IMR-90 (cell line): Measurements from ENCODE around the gene BCAT1. TPM values are rescaled to one million over a fixed set of nuclear protein-coding genes. Genes with fewer than 3 reads are reported as not detected.

Experiments
- ATAC-seq: fragments of 200-7000 bp; cut with Tn5 transposase; 2 replicates; pipeline ENCODE4 v1.9.1; 2020; ENCODE audit warnings: low read depth, mild to moderate bottlenecking, moderate library complexity
- BruUV-seq: library from RNA; stranded (reverse); fragments of 400-500 nt; replicated peaks from 2 replicates; lab custom pipeline; 2021; lab: Mats Ljungman, UMichigan
- CTCF ChIA-PET: fragments of 300-600 bp; formaldehyde crosslinking; extraction: SDS; loops from one replicate; lab custom pipeline; 2021; ENCODE audit warnings: antibody characterized with exemption; lab: Yijun Ruan, JAX
- POLR2A ChIA-PET: fragments of 300-600 bp; sonication (Branson Sonifier 250); formaldehyde crosslinking; loops from one replicate; lab custom pipeline; 2022; ENCODE audit warnings: antibody characterized with exemption; ENCODE audit not compliant: unreplicated experiment; lab: Charles Lee
- DNase-seq: peaks from one replicate; pipeline ENCODE4 v3.0.0; 2013
- H2AFZ ChIP-seq: replicated peaks from 2 replicates; pipeline ENCODE3; 2013; ENCODE audit warnings: low read length, mild to moderate bottlenecking; ENCODE audit not compliant: poor library complexity
- H2AK5ac ChIP-seq: 2 replicates; pipeline ENCODE4 v1.6.1; 2013; ENCODE audit warnings: low read depth, low read length, inconsistent platforms
- H2AK9ac ChIP-seq: replicated peaks from 2 replicates; pipeline ENCODE3; 2013; ENCODE audit warnings: mild to moderate bottlenecking, low read depth, low read length, moderate library complexity; ENCODE audit not compliant: poor library complexity
- H2BK120ac ChIP-seq: 2 replicates; pipeline ENCODE4 v1.6.1; 2013; ENCODE audit warnings: low read depth, low read length, inconsistent platforms
- H2BK15ac ChIP-seq: 3 replicates; pipeline ENCODE4 v1.6.1; 2013; ENCODE audit warnings: low read depth, low read length, inconsistent platforms
- H2BK20ac ChIP-seq: 2 replicates; pipeline ENCODE4 v1.6.1; 2013; ENCODE audit warnings: low read depth, mild to moderate bottlenecking, inconsistent platforms, low read length, moderate library complexity
- H2BK5ac ChIP-seq: 2 replicates; pipeline ENCODE4 v1.6.1; 2013; ENCODE audit warnings: mild to moderate bottlenecking, low read depth, low read length, inconsistent platforms; ENCODE audit not compliant: poor library complexity, severe bottlenecking
- H3K14ac ChIP-seq: replicated peaks from 2 replicates; pipeline ENCODE4 v1.6.1; 2013; ENCODE audit warnings: low read depth, low read length, inconsistent platforms
- H3K18ac ChIP-seq: 2 replicates; pipeline ENCODE4 v1.6.1; 2013; ENCODE audit warnings: low read depth, low read length, control low read depth
- H3K23ac ChIP-seq: 2 replicates; pipeline ENCODE4 v1.6.1; 2013; ENCODE audit warnings: low read depth, low read length, inconsistent platforms
- H3K27ac ChIP-seq: 2 replicates; pipeline ENCODE4 v1.5.1; 2013; ENCODE audit warnings: mild to moderate bottlenecking, control low read depth, low read length; ENCODE audit not compliant: insufficient read depth
- H3K27me3 ChIP-seq: 2 replicates; pipeline ENCODE4 v1.6.1; 2013; ENCODE audit warnings: low read length; ENCODE audit not compliant: control insufficient read depth, insufficient read depth
- H3K36me3 ChIP-seq: 2 replicates; pipeline ENCODE4 v1.6.1; 2013; ENCODE audit warnings: low read length, mixed read lengths; ENCODE audit not compliant: control insufficient read depth, insufficient read depth
- H3K4ac ChIP-seq: 2 replicates; pipeline ENCODE4 v1.6.1; 2013; ENCODE audit warnings: low read depth, low read length, inconsistent platforms
- H3K4me1 ChIP-seq: 2 replicates; pipeline ENCODE4 v1.6.1; 2013; ENCODE audit warnings: low read length, mixed read lengths; ENCODE audit not compliant: control insufficient read depth, insufficient read depth
- H3K4me2 ChIP-seq: 2 replicates; pipeline ENCODE4 v1.6.1; 2013; ENCODE audit warnings: low read depth, mild to moderate bottlenecking, control low read depth, low read length, moderate library complexity
- H3K4me3 ChIP-seq: 2 replicates; pipeline ENCODE4 v1.5.1; 2013; ENCODE audit warnings: low read depth, mild to moderate bottlenecking, control low read depth, low read length, moderate library complexity; ENCODE audit not compliant: insufficient read depth
- H3K56ac ChIP-seq: 2 replicates; pipeline ENCODE4 v1.6.1; 2013; ENCODE audit warnings: low read length, inconsistent platforms; ENCODE audit not compliant: insufficient read depth; ENCODE audit errors: extremely low read depth
- H3K79me1 ChIP-seq, 2 experiments: 2 replicates each; pipeline ENCODE4 v1.6.1; 2013; ENCODE audit warnings: low read length in 2 of 2, inconsistent platforms in 1 of 2, low read depth in 1 of 2
- H3K9ac ChIP-seq: 2 replicates; pipeline ENCODE4 v1.6.1; 2013; ENCODE audit warnings: low read depth, low read length, control low read depth
- H3K9me1 ChIP-seq: 2 replicates; pipeline ENCODE4 v1.6.1; 2013; ENCODE audit warnings: low read length, inconsistent platforms; ENCODE audit not compliant: insufficient read depth
- H3K9me3 ChIP-seq: 2 replicates; pipeline ENCODE4 v1.6.1; 2013; ENCODE audit warnings: low read length; ENCODE audit not compliant: control insufficient read depth, insufficient read depth
- H4K20me1 ChIP-seq: 2 replicates; pipeline ENCODE4 v1.6.1; 2013; ENCODE audit warnings: low read length, inconsistent platforms; ENCODE audit not compliant: insufficient read depth
- H4K5ac ChIP-seq: 2 replicates; pipeline ENCODE4 v1.6.1; 2013; ENCODE audit warnings: mild to moderate bottlenecking, low read depth, low read length, control low read depth
- H4K8ac ChIP-seq, 2 experiments: 2 replicates each; pipeline ENCODE4 v1.6.1; 2013; ENCODE audit warnings: low read depth in 2 of 2, low read length in 2 of 2, control low read depth in 1 of 2, inconsistent platforms in 1 of 2
- H4K91ac ChIP-seq: 2 replicates; pipeline ENCODE4 v1.6.1; 2013; ENCODE audit warnings: low read depth, low read length, inconsistent platforms; ENCODE audit not compliant: insufficient read depth
- BHLHE40 ChIP-seq: fragments of 150-350 bp; IDR thresholded peaks from 2 replicates; pipeline ENCODE4 v1.6.1; 2016; ENCODE audit warnings: mild to moderate bottlenecking, low read depth, low read length
- CEBPB ChIP-seq: IDR thresholded peaks from 2 replicates; pipeline ENCODE4 v1.6.1; 2012; ENCODE audit warnings: low read depth, low read length, improper control_type of control experiment
- CHD1 ChIP-seq: IDR thresholded peaks from 2 replicates; pipeline ENCODE4 v1.6.1; 2012; ENCODE audit warnings: low read depth, low read length, improper control_type of control experiment
- CTCF ChIP-seq: conservative IDR thresholded peaks from 2 replicates; pipeline ENCODE4 v1.5.1; 2012; ENCODE audit warnings: mild to moderate bottlenecking, low read depth, low read length, improper control_type of control experiment
- FOS ChIP-seq: fragments of 150-350 bp; IDR thresholded peaks from 2 replicates; pipeline ENCODE4 v1.6.1; 2016; ENCODE audit warnings: low read depth, low read length
- MAFK ChIP-seq: IDR thresholded peaks from 2 replicates; pipeline ENCODE4 v1.6.1; 2012; ENCODE audit warnings: low read depth, low read length, improper control_type of control experiment
- NFE2L2 ChIP-seq: fragments of 150-350 bp; IDR thresholded peaks from 2 replicates; pipeline ENCODE4 v1.6.1; 2016; ENCODE audit warnings: low read depth, mild to moderate bottlenecking, low read length
- RAD21 ChIP-seq: IDR thresholded peaks from 2 replicates; pipeline ENCODE4 v1.6.1; 2012; ENCODE audit warnings: low read length, improper control_type of control experiment
- RCOR1 ChIP-seq: IDR thresholded peaks from 2 replicates; pipeline ENCODE4 v1.6.1; 2012; ENCODE audit warnings: mild to moderate bottlenecking, low read length, improper control_type of control experiment; ENCODE audit not compliant: insufficient replicate concordance
- SMC3 ChIP-seq: fragments of 150-350 bp; IDR thresholded peaks from 2 replicates; pipeline ENCODE4 v1.6.1; 2016; ENCODE audit warnings: low read depth, mild to moderate bottlenecking, antibody characterized with exemption, low read length, moderate library complexity
- USF2 ChIP-seq: fragments of 150-350 bp; IDR thresholded peaks from 2 replicates; pipeline ENCODE4 v1.6.1; 2017; ENCODE audit warnings: mild to moderate bottlenecking, antibody characterized with exemption, low read length, low read depth
- WGBS, 2 experiments: methylation state at CpG; one replicate each; pipeline versions ENCODE4 v1.1.5 to v1.1.7; 2013; ENCODE audit warnings: missing lambda C conversion rate in 2 of 2; ENCODE audit not compliant: insufficient read length in 1 of 2; ENCODE audit errors: extremely low coverage in 2 of 2; 5-methylcytosine and 5-hydroxymethylcytosine counted together
- dilution Hi-C: fragments of 300-500 bp; cut with HindIII; formaldehyde crosslinking; loops from one replicate; pipeline ENCODE4 v1.14.3; 2018; ENCODE audit warnings: low sequenced_read_pairs; ENCODE audit not compliant: unreplicated experiment
- in situ Hi-C: fragments of 300-500 bp; cut with MboI; formaldehyde crosslinking; loops from 3 replicates; pipeline ENCODE4 v1.14.3; 2019; ENCODE audit warnings: low sequenced_read_pairs, inconsistent platforms, mixed read lengths
- intact Hi-C: fragments of 100-400 bp; cut with micrococcal nuclease; formaldehyde crosslinking; loops from 2 replicates; pipeline ENCODE4 v1.10.0; 2022
- polyA plus RNA-seq, 3 experiments: library from polyadenylated mRNA; depleted of rRNA; stranded (reverse); fragments of >200 nt; gene quantifications; 2 replicates each; pipeline ENCODE4 v1.2.3, GENCODE V29; 2012; ENCODE audit warnings: low replicate concordance in 1 of 3
- total RNA-seq: library from RNA; depleted of rRNA; stranded (reverse); fragments of >200 nt; gene quantifications from 2 replicates; pipeline ENCODE4 v1.2.3, GENCODE V29; 2012

Gene BCAT1
- total and polyA plus RNA-seq, 2 of the 4 experiments (the other 2 are of a cell fraction): 30.4 to 683 TPM

- Histone ChIP-seq H3K36me3 (peaks cover 6% of the 10 kb centered on the region; the same call in 1 of the 2 replicates), H2AK5ac (no peak overlapping the region), H3K56ac (no peak overlapping the region), H2AFZ (no peak overlapping the region), H3K4me2 (no peak overlapping the region), H3K23ac (no peak overlapping the region), H3K79me1 (peaks cover 37 to 74% of the 10 kb centered on the region in 2 experiments), H3K18ac (no peak overlapping the region), H4K5ac (no peak overlapping the region), H2BK120ac (no peak overlapping the region), H3K9me3 (no peaks in the 10 kb centered on the region), H3K9ac (no peak overlapping the region), H2BK15ac (no peak overlapping the region), H3K4me3 (no peak overlapping the region), H2AK9ac (no peak overlapping the region), H4K91ac (no peak overlapping the region), H3K4ac (no peak overlapping the region), H2BK5ac (no peak overlapping the region), H3K4me1 (peaks cover 7% of the 10 kb centered on the region; the same call in 1 of the 2 replicates), H3K9me1 (peaks cover 23% of the 10 kb centered on the region), H3K27me3 (no peaks in the 10 kb centered on the region), H3K14ac (no peak overlapping the region), H3K27ac (no peak overlapping the region), H4K20me1 (peaks cover 85% of the 10 kb centered on the region), H4K8ac (no peak overlapping the region), H2BK20ac (no peak overlapping the region)
- ChIA-PET CTCF (no interaction called here), POLR2A (no interaction called here)
- in situ Hi-C loops: no loop called here
- intact Hi-C loops: loop anchor here (10.0 kb wide), 1 partner anchor 1735 kb away; no protein-coding TSS in a partner anchor
- DNase-seq (no peak), ATAC-seq (no peak)
- dilution Hi-C loops: no loop called here
- no peak for TF ChIP-seq NFE2L2
- TF ChIP-seq RAD21: no peak
- no peak for TF ChIP-seq CEBPB
- no peak for TF ChIP-seq USF2
- TF ChIP-seq BHLHE40: no peak
- no peak for TF ChIP-seq SMC3
- no peak for TF ChIP-seq MAFK
- no peak for TF ChIP-seq RCOR1
- no peak for TF ChIP-seq CTCF
- no peak for TF ChIP-seq FOS
- TF ChIP-seq CHD1: no peak
- no CpG with 5 or more reads among the region's 2 CpGs for WGBS, 2 experiments
- BruUV-seq: no TSS peak
These were observed 8.7 kb downstream of the BCAT1 start for GRCh38 chr12:24940157-24940556.
